H9 (cell line): ENCODE results near the gene B4GALT1. TPM values are rescaled to one million over a fixed set of nuclear protein-coding genes. Genes with fewer than 3 reads are reported as not detected.

Experiments
- DNase-seq: peaks from one replicate; pipeline ENCODE4 v3.0.0-alpha.2; 2017
- H2AFZ ChIP-seq: one replicate; pipeline ENCODE4 v1.6.1; 2013; ENCODE audit warnings: mild to moderate bottlenecking, low read length, control low read depth, moderate library complexity
- H2AK5ac ChIP-seq: 2 replicates; pipeline ENCODE4 v1.6.1; 2013; ENCODE audit warnings: low read length, control low read depth, mixed read lengths; ENCODE audit not compliant: insufficient read length
- H2BK120ac ChIP-seq: one replicate; pipeline ENCODE4 v1.6.1; 2013; ENCODE audit warnings: low read depth, mild to moderate bottlenecking, low read length, control low read depth, inconsistent platforms; ENCODE audit not compliant: poor library complexity, severe bottlenecking
- H2BK12ac ChIP-seq: 2 replicates; pipeline ENCODE4 v1.6.1; 2013; ENCODE audit warnings: low read length, control low read depth, mixed read lengths, low read depth; ENCODE audit not compliant: insufficient read length
- H2BK15ac ChIP-seq: 2 replicates; pipeline ENCODE4 v1.6.1; 2013; ENCODE audit warnings: low read depth, low read length, control low read depth
- H2BK20ac ChIP-seq: one replicate; pipeline ENCODE4 v1.6.1; 2013; ENCODE audit warnings: low read depth, mild to moderate bottlenecking, low read length, control low read depth, inconsistent platforms; ENCODE audit not compliant: poor library complexity, severe bottlenecking
- H2BK5ac ChIP-seq: 2 replicates; pipeline ENCODE4 v1.6.1; 2013; ENCODE audit warnings: low read length, control low read depth, mixed read lengths; ENCODE audit not compliant: insufficient read length
- H3K14ac ChIP-seq: 2 replicates; pipeline ENCODE4 v1.6.1; 2013; ENCODE audit warnings: low read length, control low read depth; ENCODE audit not compliant: insufficient read depth
- H3K18ac ChIP-seq: 2 replicates; pipeline ENCODE4 v1.6.1; 2013; ENCODE audit warnings: low read depth, mild to moderate bottlenecking, mixed read lengths, low read length, control low read depth; ENCODE audit not compliant: insufficient read length
- H3K23ac ChIP-seq: 2 replicates; pipeline ENCODE4 v1.6.1; 2013; ENCODE audit warnings: low read length, control low read depth, mixed read lengths, low read depth; ENCODE audit not compliant: insufficient read length
- H3K23me2 ChIP-seq: 2 replicates; pipeline ENCODE4 v1.6.1; 2013; ENCODE audit warnings: low read depth, mild to moderate bottlenecking, mixed read lengths, low read length, control low read depth; ENCODE audit not compliant: insufficient read length, poor library complexity, severe bottlenecking
- H3K27ac ChIP-seq: 2 replicates; pipeline ENCODE4 v1.5.1; 2013; ENCODE audit warnings: low read length, control low read depth, mixed read lengths, low read depth; ENCODE audit not compliant: insufficient read length
- H3K27me3 ChIP-seq: 2 replicates; pipeline ENCODE4 v1.6.1; 2013; ENCODE audit warnings: low read length, control low read depth, inconsistent platforms; ENCODE audit not compliant: insufficient read depth
- H3K4ac ChIP-seq: 2 replicates; pipeline ENCODE4 v1.6.1; 2013; ENCODE audit warnings: low read depth, mild to moderate bottlenecking, control low read depth, inconsistent platforms, low read length, moderate library complexity
- H3K4me1 ChIP-seq: 2 replicates; pipeline ENCODE4 v1.6.1; 2013; ENCODE audit warnings: low read length, control low read depth, inconsistent platforms; ENCODE audit not compliant: insufficient read depth
- H3K4me2 ChIP-seq: 2 replicates; pipeline ENCODE4 v1.6.1; 2013; ENCODE audit warnings: low read length, control low read depth, mixed read lengths; ENCODE audit not compliant: insufficient read length, insufficient read depth
- H3K56ac ChIP-seq: 2 replicates; pipeline ENCODE4 v1.6.1; 2013; ENCODE audit warnings: low read depth, mild to moderate bottlenecking, mixed read lengths, low read length, control low read depth; ENCODE audit not compliant: insufficient read length
- H3K79me1 ChIP-seq: 2 replicates; pipeline ENCODE4 v1.6.1; 2013; ENCODE audit warnings: low read depth, mild to moderate bottlenecking, moderate library complexity, low read length, control low read depth, inconsistent platforms; ENCODE audit not compliant: insufficient read depth, poor library complexity, severe bottlenecking
- H3K79me2 ChIP-seq: 2 replicates; pipeline ENCODE4 v1.6.1; 2013; ENCODE audit warnings: low read length, control low read depth, inconsistent platforms; ENCODE audit not compliant: insufficient read depth
- H3K9ac ChIP-seq: 2 replicates; pipeline ENCODE4 v1.6.1; 2013; ENCODE audit warnings: low read length, control low read depth, mixed read lengths; ENCODE audit not compliant: insufficient read length; ENCODE audit errors: extremely low read depth
- H3K9me3 ChIP-seq: one replicate; pipeline ENCODE4 v1.6.1; 2013; ENCODE audit warnings: low read depth, low read length, inconsistent platforms; ENCODE audit not compliant: control insufficient read depth
- H3T11ph ChIP-seq: one replicate; pipeline ENCODE4 v1.6.1; 2013; ENCODE audit warnings: mild to moderate bottlenecking, low read length, control low read depth, inconsistent platforms
- H4K20me1 ChIP-seq: one replicate; pipeline ENCODE4 v1.6.1; 2013; ENCODE audit not compliant: control insufficient read depth, insufficient read length, insufficient read depth
- H4K5ac ChIP-seq: 2 replicates; pipeline ENCODE4 v1.6.1; 2013; ENCODE audit warnings: low read depth, mild to moderate bottlenecking, mixed read lengths, low read length, control low read depth; ENCODE audit not compliant: insufficient read length
- H4K8ac ChIP-seq: replicated peaks from 2 replicates; pipeline ENCODE4 v1.6.1; 2013; ENCODE audit warnings: low read length, control low read depth, mixed read lengths, low read depth; ENCODE audit not compliant: insufficient read length
- H4K91ac ChIP-seq: 2 replicates; pipeline ENCODE4 v1.6.1; 2013; ENCODE audit warnings: low read depth, mild to moderate bottlenecking, moderate library complexity, mixed read lengths, low read length, control low read depth; ENCODE audit not compliant: insufficient read length
- H3K27ac Mint-ChIP-seq, 3 experiments: 2 replicates in 2 of 3; 3 replicates in 1 of 3; pipeline ENCODE4 v1.8.0; 2020 to 2021; ENCODE audit warnings: mixed read lengths in 3 of 3, mild to moderate bottlenecking in 1 of 3, moderate library complexity in 1 of 3
- H3K27me3 Mint-ChIP-seq: 2 replicates; pipeline ENCODE4 v1.8.0; 2021; ENCODE audit warnings: low read depth, mild to moderate bottlenecking, moderate library complexity, mixed read lengths
- H3K36me3 Mint-ChIP-seq, 3 experiments: 2 replicates in 2 of 3; 3 replicates in 1 of 3; pipeline ENCODE4 v1.8.0; 2020 to 2021; ENCODE audit warnings: low read depth in 3 of 3, mixed read lengths in 3 of 3; ENCODE audit not compliant: insufficient read depth in 1 of 3
- H3K4me1 Mint-ChIP-seq, 2 experiments: 2 replicates each; pipeline ENCODE4 v1.8.0; 2020; ENCODE audit warnings: mixed read lengths in 2 of 2
- H3K4me3 Mint-ChIP-seq, 2 experiments: 2 replicates in 1 of 2; 3 replicates in 1 of 2; pipeline ENCODE4 v1.8.0; 2020 to 2021; ENCODE audit warnings: mild to moderate bottlenecking in 2 of 2, mixed read lengths in 2 of 2, moderate library complexity in 1 of 2
- H3K9me3 Mint-ChIP-seq, 2 experiments: 2 replicates in 1 of 2; 3 replicates in 1 of 2; pipeline ENCODE4 v1.8.0; 2020; ENCODE audit warnings: mild to moderate bottlenecking in 2 of 2, mixed read lengths in 2 of 2, moderate library complexity in 1 of 2
- CTCF ChIP-seq: fragments of 200-600 bp; sonication (generic); conservative IDR thresholded peaks from 3 replicates; pipeline ENCODE4 v1.8.0; 2021; ENCODE audit warnings: antibody characterized with exemption, mild to moderate bottlenecking
- WGBS: extraction: QIAGEN DNeasy Blood & Tissue Kit; methylation state at CpG from one replicate; pipeline ENCODE4 v1.1.7; 2013; ENCODE audit warnings: missing lambda C conversion rate, low lambda C conversion rate, mixed read lengths; ENCODE audit not compliant: insufficient read length; ENCODE audit errors: extremely low coverage; 5-methylcytosine and 5-hydroxymethylcytosine counted together
- total RNA-seq: library from RNA; stranded (reverse); gene quantifications from 2 replicates; pipeline ENCODE4 v1.2.1, GENCODE V29; 2021

The B4GALT1 gene
- total RNA-seq, 1 experiment from 2014 or later, result 15.3 TPM

GRCh38 chr9:33186457-33187168 is 19.5 kb upstream of the B4GALT1 start:
- peaks cover 7% of the 10 kb centered on the region in 2 experiments for H3K4me1 Mint-ChIP-seq
- Histone ChIP-seq H2BK15ac (no peak overlapping the region), H3K4ac (no peak overlapping the region), H2AFZ (no peak overlapping the region), H3K23ac (no peak overlapping the region), H3K56ac (no peak overlapping the region), H3K27ac (no peak overlapping the region), H3K18ac (no peak overlapping the region), H2BK12ac (no peak overlapping the region), H3K4me2 (no peak overlapping the region), H4K20me1 (no peaks in the 10 kb centered on the region), H2BK20ac (no peak overlapping the region), H3K14ac (no peak overlapping the region), H3K23me2 (no peaks in the 10 kb centered on the region), H2AK5ac (no peak overlapping the region), H3T11ph (no peak overlapping the region), H4K5ac (peak overlapping the region; percentile 17), H2BK120ac (no peak overlapping the region), H2BK5ac (no peak overlapping the region), H3K79me2 (no peaks in the 10 kb centered on the region), H4K8ac (no peak overlapping the region), H3K79me1 (no peaks in the 10 kb centered on the region), H3K9ac (no peak overlapping the region), H4K91ac (no peak overlapping the region), H3K9me3 (no peaks in the 10 kb centered on the region), H3K4me1 (0 out of 2 replicates have a peak, but pooled peaks cover 4% of the 10 kb centered on the region), H3K27me3 (no peaks in the 10 kb centered on the region)
- WGBS, result no CpG with 5 or more reads among the region's 3 CpGs
- TF ChIP-seq CTCF, result no peak
- H3K4me3 Mint-ChIP-seq, result no peak overlapping the region
- no peaks in the 10 kb centered on the region for H3K36me3 Mint-ChIP-seq
- H3K27me3 Mint-ChIP-seq, result no peaks in the 10 kb centered on the region
- H3K9me3 Mint-ChIP-seq, result no peaks in the 10 kb centered on the region; a peak in 2 of 5 replicates
- DNase-seq, result no peak
- no peak overlapping the region; a peak in 1 of 7 replicates for H3K27ac Mint-ChIP-seq
